Measurements from ENCODE around the gene UNC5C.

Gene UNC5C

GRCh38 chr4:95546221-95546620, 2.6 kb downstream of the UNC5C start:
- no peak for DNase-seq

GRCh38 chr4:95545546-95545945, 3.2 kb downstream of the UNC5C start:
- DNase-seq, result no peak

DNA sequence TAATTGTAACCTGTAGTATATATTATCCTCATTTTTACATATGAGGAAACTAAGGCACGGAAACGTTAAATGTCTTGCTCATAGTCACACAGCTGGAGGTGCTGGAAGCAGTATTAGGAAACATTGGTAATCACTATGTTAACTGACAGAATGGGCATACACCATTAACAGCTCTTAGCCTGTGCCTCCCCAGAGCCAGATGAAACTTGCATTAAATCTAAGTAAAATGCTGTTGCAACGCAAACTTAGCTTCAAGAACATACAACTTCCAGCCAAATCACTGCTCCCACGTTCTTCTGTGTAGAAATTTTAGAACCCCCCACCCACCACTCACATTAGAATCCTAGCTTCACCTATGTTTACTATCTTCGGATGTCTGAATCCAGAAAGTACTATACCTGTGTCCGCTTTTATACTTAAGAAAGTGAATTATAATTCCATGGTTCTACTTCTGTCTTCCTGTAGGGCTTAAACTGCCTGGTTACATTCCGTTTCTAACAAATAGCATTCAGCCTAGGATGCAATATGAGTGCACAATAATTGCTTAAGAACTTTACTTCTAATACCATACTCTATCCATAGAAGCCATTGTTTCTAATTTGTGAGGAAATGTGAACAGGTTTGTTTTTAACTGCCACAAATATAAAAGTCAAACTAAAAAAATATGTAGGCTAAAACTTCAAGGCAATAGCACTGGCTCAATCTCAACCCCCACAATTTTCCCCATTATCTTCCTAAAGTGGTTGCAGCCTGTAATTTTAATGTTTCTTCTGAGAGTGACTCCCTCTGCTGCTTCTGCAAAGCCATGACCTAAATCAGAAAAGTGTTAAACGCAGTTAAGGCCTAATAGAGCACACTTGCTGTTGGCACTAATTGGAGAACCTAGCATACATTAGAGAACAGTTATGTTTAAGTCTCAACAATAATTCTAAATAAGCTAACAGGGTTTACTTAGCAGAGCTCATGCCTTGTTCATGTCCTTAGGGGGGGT, 4.4 kb downstream of the UNC5C start:
- no peak for DNase-seq

- no peak for DNase-seq
Observed at GRCh38 chr4:95541889-95542607, 6.7 kb downstream of the UNC5C start.

DNA sequence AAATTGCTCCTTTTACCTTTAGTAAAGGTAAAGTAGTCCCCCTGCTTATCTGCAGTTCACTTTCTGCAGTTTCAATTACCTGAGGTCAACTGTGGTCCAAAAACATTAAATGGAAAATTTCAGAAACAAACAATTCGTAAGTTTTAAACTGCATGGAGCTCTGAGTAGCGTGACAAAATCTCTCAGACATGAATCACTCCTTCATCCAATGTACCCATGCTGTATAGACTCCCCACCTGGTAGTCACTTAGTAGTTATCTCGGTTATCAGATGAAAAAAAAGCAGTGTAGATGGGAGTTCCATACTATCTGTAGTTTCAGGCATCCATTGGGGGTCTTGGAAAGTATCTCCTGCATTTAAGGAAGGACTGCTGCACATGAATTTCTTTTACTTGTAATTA, 7.7 kb downstream of the UNC5C start:
- no peak for DNase-seq

GRCh38 chr4:95540227-95540626, 8.5 kb downstream of the UNC5C start:
- DNase-seq, result no peak

GRCh38 chr4:95539106-95539505, 9.7 kb downstream of the UNC5C start:
- no peak for DNase-seq

- no peak for DNase-seq
Observed at GRCh38 chr4:95537863-95538488, 10.8 kb downstream of the UNC5C start.

DNA sequence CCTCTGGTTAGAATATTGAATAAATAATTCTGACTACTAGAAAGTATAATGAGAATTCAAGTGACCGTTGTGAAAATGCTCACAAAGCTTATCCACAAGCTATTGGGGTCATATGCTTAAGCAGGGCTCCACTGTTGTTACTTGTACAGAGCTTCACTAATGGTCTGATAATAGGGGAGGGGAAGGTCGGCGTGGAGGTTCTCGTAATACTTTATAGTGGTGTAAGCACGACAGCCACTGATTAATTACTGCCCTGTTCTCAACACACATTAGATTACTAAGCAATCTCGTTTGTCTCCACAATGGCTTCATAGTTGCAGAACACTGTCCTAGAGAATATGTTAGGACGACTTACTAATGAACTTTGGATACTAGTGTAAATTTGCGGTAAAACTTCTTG, 11.6 kb downstream of the UNC5C start:
- DNase-seq, result no peak

DNA sequence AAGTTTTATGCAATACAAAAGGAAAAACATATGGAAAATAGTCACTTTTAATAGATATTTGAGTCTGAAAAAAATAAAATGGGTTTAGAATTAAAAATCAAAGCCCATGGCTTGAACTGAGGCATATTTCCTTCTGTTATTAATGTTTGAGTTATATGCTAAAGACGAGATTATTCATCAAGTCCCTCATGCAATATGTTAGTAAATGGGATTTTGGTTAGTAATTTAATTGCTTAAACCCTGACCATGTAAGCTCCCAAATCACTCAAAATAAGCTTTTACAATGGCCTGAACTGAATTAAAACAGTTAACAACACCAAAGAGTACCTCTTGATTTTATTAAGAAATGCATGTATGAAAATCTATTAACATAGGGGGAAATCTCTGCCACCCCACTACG, 12.1 kb downstream of the UNC5C start:
- DNase-seq, result no peak

GRCh38 chr4:95535180-95535579, 13.6 kb downstream of the UNC5C start:
- no peak for DNase-seq

DNA sequence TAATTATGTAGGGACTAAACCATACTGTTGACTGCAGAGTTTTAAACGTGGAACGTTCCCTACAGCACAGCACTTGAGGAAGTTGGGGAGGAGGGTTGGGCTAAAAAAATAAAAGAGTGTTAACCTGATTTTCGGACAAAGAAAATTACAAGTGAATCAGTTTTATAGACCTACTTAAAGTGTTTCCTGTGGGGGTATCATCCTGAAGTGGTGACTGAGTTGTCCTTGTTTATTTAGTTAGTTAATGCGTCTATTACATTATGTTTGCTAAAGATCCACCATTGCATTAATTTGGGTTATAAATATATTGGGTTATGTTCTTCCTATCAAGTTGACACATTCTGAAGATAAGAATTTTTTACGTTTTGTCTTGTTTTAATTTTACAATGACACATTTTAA, 14.7 kb downstream of the UNC5C start:
- no peak for DNase-seq

DNA sequence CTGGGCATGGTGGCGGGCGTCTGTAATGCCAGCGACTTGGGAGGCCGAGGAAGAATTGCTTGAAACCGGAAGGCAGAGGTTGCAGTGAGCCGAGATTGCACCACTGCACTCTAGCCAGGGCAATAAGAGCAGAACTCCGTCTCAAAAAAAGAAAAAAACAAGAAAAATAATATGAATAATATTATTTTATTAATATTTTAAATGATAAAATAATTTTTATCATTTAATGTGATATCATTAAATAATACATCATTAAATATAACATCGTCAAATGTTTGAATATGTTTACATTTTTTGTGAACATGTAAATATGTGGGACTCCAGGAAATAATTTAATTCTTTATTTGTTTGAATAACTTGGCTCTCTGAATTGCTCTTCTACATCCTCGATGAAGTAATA, 15.5 kb downstream of the UNC5C start:
- no peak for DNase-seq

DNA sequence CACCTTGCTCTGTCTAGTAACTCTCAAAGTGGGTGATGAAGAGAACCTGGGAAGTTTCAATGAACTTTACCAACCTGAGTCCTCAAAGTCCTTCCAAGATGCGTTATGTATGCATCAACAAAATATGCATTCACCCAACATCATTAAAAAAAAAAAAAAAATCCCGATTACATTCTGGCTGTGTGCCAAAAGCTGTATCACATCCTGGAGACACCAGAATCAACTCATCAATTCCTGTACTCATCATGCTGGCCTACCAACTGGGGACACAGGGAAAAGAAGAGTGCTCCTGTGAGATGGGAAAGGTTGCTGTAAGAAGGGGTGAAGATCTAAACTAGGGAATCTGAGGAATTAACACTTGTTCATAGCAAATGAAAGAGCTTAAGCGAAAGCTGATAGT, 16.5 kb downstream of the UNC5C start:
- DNase-seq, result no peak

- no peak for DNase-seq
Observed at GRCh38 chr4:95531141-95531540, 17.6 kb downstream of the UNC5C start.

DNA sequence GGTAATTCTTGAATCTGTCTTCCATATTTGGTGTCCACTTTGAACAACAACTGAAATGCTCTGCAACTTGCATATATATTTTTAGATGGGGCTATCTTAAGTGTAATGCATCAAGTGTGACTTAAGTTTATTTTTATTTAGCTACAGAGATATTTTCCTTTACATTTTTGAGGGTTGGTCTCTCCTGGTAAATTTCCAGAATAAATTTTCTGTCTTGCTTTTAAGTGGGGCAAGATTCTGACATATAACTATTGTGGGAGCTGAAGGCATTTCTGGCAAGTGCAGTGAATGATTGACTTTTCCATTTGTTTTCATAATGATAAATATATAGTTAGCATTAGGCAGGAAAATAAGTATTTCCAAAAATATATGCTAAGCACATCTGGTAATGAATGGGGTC, 18.8 kb downstream of the UNC5C start:
- DNase-seq, result no peak

- DNase-seq, result no peak
Observed at GRCh38 chr4:95528388-95528948, 20.3 kb downstream of the UNC5C start.

- DNase-seq, result no peak
Observed at GRCh38 chr4:95526075-95526474, 22.7 kb downstream of the UNC5C start.

- DNase-seq, result no peak
Observed at GRCh38 chr4:95524729-95525128, 24.0 kb downstream of the UNC5C start.

DNA sequence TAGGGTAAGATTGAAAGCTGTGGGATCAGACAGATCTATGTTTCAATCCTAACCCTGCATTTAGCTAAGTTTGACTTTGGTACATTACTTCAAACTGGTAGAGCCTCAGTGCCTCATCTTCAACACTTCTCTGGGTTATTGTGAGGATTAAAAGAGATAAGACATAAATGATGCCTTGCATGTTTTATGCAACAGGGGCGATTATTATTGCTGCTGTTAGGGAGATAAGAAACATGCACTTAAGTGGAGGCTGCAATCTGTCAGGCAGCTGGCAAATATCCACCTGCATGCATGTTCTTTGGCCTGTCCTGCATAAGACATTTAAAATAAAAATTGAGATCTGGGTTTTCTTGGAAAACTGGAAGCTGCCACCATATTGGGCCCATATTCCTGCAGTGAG, 24.6 kb downstream of the UNC5C start:
- DNase-seq, result no peak

DNA sequence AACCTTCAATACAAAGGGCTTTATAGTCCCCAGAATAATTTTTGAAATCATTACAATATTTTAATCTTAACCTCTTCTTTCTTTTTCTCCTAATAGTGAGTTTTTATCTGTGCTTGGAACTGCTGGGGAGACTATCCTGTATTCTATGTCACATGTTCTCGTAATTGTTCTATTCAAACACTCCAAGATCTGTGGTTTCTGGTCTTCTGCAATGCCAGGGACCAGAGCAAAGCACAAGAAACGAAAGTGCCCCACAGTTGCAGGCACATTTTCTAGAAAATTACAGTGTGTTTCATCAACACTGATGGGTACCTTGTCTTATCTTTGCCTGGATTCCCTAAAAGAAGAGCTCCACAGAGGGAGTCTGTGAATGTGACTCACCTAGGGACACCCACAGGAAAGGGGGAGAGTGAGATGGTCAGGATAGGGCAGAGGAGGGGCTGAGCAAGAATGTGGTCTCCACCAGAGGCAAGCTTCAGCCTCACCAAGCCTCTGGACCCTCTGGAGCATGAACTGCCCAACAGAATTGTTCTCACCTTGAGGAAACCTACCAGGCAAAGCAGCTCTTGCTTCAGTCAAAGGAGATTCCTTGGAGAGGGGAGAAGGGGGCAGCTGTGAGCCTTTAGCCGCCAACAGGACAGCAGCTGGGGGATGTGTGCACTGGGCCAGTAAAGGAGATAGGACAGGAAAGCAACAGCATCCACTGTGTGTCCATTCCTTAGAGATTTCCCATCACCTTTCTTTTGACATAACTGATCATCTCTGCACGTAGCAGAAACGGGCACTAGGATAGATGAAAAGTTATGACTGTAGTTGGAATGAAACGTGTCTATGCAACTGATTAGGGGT, 25.9 kb downstream of the UNC5C start:
- DNase-seq, result no peak

- no peak for DNase-seq
Observed at GRCh38 chr4:95517576-95518345, 31.0 kb downstream of the UNC5C start.
